ENCODE measurements around the gene ACER2.
A peak's percentile ranks its signal among the peaks of the same experiment; 100 is the strongest.

ACER2 gene

DNA sequence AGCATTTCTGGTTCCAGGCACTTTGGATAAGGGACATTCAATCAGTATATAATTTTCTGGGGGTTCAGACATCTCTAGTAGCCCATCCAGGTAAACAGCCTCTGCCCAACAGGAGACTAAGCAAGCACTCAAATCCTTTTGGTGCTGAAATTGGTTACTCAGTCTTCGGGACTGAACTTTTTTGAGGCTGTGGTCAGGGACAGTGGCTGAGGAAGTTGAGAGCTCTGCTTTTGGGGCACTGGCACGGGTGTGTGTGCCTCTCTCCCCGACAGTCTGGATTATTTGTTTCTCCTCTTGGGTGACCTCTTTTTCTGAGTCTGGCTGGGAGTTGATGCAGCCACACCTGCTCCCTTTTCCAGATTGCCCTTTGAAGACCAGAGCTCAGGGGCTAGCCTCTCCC lies 47.6 kb downstream of the ACER2 start:
- DNase-seq (ENCODE audit: low spot score), result no peak

DNA sequence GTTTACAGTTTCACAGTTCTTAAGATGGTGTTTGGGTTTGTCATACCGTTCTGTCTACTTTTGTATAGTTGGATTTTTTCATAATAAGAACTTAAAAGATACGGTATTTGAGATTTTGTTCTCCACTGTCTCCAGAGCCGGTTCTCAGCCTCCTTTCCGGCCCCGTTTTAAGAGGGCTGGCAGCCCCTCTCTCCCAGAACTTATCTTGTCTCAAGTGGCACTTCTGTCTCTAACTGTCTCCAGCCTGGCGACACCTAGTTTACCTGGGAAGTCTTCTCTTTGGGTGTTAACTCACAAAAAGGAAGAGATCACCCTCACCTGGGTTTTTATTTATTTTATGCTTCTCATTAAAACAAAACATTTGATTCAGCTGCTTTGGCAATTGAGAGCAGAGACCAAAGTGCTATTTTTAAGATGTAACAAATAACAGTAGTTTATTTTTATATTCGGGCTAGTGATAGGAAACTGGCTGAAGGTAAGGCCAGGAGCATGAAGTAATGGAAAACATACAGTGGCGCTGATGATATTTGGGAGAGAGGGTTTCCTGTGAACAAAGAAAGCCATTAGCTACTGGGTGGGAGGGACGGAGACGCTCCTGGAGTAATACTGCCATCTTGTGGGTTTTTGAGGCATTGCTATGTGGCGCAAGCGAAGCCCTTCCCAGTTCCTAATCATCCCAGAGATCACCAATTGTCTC lies 48.3 kb downstream of the ACER2 start:
- peak; percentile 67 for DNase-seq (ENCODE audit: low spot score)

DNA sequence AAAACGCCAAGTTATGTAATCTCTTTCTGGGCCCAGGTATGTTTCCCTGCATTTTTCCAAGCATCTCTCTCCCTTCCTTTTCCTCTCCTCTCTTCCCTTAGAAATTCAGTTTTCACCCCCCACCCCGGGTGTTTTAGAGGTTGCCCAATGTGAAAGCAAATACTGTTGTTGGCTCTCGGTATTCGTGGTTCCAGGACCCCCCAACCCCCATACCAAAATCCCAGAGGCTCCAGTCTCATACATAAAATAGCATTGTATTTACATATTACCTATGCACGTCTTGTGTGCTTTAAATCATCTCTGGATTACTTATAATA lies 48.8 kb downstream of the ACER2 start:
- no peak for DNase-seq (ENCODE audit: low spot score)

DNA sequence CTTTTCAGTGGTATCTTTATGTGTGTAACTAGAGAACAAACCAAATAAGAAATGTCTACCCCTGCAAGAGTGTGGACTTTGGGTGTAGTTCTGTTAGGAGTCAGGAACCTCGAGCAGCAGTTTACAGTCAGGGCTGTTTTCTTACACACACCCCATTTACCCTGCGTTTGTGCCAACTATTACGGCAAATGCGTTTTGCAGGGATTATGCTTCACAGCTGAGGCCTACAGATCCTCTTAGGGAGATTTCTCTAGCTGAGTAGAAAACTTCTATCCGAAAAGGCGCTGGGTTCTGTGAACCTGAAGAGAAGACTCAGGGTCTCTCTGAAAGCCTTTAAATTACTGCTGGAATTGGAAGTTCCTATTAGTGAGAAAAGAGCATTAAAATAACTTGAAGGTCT lies 51.4 kb downstream of the ACER2 start:
- DNase-seq (ENCODE audit: low spot score), result no peak

DNA sequence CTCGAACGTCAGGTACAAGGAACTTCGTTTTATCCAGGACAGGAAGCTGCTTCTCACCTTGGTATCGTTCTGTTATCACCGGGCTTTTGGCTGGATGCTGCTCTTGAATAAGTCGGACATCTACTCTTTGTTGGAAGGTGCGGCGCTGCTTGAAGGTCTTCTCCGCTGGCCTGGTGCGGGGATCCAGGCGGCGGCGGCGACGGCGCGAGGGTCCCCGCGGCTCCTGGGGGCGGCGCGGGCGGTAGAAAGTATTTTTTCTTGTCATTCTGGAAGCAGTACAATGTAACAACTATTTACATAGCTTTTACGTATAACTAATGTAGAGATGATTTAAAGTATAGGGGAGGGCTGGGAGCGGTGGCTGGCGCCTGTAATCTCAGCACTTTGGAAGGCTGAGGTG lies 52.3 kb downstream of the ACER2 start:
- DNase-seq (ENCODE audit: low spot score), result no peak

DNA sequence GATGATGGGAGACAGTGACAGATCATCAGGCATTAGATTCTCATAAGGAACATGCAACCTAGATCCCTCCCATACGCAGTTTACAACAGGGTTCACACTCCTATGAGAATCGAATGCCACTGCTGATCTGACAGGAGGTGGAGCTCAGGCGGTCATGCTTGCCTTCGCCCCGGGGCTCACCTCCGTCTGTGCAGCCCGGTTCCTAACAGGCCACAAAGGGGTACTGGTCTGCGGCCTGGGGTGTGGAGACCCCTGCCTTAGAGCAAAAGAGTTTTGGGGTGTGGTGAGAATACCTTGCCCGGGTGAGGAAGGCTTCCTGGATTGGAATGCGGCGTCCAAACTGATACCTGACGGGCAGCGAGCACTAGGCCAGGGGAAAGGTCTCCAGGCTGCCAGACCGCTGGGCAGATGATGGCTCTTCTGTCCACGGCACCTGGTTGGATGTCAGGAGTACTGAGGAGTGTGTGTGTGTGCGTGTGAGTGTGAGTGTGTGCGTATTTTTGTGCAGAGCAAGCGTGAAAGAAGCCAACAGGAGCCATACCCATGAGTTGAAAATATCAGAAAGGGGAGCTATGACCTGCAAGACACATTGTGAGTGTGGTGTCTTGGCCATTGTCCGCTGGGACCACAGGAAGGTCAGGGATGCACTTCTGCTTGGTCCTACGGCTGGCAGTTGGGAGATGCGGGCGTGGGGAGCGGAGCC lies 55.4 kb downstream of the ACER2 start:
- no peak for DNase-seq (ENCODE audit: low spot score)

DNA sequence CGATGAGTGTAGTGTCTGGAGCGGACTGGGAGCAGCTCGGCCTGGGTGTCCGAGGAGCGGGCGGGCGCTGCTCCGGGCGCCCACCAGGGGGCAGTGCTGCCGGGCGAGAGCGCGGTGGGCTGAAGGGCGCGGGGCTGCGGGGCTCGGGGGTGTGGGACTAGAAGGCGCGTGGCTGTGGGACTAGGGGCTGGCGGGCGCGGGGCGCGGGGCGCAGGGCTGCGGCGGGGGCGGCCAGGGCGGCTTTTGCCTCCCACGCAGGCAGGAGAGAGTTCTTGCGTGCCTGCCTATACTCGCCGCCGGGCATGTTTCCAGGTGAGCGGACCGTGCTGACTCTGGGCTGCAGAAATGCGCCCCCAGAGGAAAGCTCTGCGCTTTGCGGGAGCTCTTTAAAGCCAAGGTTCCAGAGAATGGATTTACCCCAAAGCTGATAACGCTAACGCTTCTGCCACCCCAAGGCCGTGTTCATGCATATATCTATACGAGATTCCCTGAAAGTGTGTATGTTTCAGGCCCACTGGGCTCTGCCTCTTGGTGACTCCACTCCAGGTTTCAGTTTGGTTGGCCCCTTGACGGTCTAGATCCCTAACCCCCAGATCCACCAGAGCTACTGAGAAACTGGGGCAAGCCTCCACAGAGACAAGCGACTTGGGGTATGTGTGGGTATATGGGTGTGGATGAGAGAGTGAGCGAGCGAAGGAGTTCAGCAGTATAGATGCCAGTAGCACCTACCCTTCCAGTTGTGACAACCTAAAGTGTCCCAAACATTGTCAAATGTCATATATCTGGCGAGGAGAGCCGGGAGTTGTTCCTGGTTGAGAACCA lies 56.2 kb downstream of the ACER2 start:
- peak; percentile 77 for DNase-seq (ENCODE audit: low spot score)

DNA sequence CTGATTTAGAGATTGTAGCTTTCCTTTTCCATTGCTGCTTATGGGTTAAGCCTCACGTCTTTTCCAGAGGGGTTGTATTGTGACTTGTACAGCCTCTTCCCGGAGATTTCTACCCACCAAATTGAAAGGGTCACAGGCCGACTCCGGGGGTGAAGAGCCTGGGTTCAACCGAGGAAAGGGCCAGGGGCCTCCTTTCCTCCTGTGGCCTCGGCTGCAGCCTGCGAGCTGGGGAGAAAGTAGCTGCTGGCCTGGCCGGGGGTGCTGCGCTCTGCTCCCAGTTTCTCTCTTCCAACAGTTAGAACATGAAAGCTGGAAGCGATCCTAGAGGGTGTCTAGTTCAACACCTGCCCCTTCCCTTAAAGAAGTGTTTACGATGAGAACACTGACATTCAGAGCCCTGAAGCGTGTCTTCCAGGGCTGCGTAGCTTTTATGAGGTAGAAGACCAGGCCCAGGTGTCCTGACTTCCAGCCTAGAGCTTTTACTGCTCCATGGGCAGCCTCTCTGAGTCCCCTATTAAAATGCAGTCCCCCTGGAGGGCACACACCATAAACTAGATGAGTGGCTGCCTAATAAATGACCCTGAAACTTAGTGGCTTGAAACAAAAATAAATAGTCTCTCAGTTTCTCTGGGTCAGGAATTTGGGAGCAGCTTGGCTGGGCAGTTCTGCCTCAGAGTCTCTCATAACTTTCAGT lies 56.9 kb downstream of the ACER2 start:
- DNase-seq (ENCODE audit: low spot score), result no peak

DNA sequence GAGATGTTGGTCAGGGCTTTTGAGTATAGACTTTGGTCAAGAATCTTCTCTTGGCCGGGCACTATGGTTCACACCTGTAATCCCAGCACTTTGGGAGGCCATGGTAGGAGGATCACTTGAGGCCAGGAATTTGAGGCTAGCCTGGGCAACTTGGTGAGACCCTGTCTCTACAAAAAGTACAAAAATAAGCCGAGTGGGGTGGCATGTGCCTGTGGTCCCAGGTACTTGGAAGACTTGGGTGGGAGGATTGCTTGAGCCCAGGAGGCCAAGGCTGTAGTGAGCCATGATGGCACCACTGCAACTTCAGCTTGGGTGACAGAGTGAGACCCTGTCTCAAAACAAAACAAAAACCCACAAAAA lies 57.5 kb downstream of the ACER2 start:
- DNase-seq (ENCODE audit: low spot score), result no peak

DNA sequence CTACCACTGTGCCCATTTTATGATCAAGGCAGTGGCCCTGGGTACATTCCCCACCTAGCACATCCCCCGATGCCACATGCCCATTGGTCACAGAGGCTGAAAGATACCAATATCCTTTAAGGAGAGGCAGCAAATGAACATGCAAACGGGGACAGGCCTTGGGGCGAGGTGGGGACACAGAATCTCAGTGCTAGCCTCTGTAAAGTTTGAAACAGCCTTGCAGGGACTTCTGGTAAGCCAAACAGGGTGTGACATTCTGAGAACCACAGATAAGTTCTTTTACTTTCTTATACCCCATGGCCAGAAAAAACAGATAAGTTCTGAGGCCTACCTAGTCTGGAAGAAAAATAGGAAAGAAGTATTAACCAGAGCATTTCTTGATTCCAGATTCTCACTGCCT lies 60.5 kb downstream of the ACER2 start:
- no peak for DNase-seq (ENCODE audit: low spot score)

DNA sequence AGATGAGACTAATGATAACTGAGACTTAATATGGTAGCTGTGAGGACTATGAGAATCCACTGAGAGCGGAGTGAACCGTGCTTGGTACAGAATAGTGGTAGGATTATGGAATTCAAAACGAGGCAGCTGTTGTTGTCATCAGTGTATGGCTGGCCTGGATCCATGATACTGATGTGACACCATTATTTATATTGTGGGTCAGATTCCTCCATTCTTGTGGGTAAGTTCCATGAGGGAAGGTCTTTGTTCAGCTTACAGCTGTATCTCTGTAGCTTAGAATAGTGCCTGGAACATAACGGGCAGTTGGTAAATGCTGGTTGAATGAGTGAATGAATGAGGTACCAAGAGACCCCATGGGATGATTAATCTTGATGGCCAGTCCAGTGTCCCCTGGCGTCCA lies 61.8 kb downstream of the ACER2 start:
- no peak for DNase-seq (ENCODE audit: low spot score)

DNA sequence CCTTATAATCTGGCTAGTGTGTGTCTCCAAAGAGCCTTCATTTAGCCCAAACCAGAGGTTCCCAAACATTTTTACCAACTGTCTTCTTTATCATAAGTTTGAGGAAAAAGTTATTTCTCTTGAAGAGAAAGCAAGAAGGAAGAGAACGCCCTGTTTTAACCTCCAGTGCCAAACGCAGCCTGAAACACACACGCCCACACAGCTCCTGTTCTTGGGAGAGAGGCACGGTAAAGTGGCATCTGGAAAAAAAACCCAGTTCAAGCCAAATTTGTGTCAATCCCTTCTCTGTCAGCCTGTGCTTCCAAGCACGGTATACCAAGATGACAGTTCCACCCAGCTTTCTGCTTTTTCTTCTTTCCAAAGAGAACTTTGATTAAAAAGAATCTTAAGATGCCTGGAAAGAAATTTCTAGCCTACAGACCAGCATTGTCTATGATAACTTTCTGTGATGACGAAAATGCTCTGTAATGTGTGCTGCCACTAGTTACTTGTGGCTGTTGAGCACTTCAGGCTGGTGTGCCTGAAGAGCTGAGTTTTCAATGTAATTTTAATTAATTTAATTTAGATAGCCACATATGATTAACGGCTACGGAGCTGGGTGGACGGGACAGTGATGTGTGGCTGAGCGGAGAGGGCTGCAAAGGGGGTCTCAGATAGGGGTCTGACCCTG lies 62.3 kb downstream of the ACER2 start:
- no peak for DNase-seq (ENCODE audit: low spot score)

DNA sequence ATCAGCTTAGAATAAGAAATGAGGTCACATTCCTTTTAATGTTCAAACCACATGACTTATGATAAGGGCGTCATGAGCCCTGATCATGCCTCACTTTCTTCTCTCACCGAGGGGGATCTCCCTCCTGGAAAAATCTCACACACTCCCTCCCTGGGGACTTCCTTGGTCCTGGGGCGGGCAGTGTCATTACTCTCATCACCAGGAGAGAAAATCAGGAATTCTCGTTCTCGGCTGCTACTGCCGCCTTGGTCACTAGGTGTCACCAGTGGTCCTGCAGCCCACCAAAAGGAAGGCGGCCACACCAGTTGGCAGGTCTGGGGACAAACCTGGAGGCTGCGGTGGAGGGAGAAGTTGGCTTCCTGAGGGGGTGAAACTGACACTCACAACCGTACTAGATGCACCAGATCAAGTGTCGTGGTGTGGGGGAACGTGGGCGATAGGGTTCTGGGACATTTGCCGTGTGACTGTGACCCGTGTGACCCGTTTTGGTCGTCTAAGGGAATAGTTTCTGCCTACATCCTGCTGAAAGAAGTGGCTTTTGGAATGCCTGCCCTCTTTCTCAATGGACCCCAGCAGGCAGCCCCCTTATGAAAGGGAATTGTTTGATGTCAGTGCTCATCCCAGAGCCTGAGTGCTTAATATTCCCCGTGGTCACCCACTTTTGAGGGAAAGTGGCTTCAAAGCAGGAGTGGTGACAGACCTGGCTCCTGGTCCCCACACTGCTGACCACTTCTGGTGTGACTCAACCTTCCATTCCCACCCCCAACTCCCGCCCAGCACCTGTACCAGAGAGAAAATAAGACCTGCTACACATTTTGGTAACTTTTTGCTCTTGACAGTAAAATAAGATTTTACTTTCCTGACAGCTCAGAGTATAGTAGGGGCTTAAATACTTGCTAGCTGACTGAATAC lies 63.2 kb downstream of the ACER2 start:
- DNase-seq (ENCODE audit: low spot score), result peak; percentile 62

DNA sequence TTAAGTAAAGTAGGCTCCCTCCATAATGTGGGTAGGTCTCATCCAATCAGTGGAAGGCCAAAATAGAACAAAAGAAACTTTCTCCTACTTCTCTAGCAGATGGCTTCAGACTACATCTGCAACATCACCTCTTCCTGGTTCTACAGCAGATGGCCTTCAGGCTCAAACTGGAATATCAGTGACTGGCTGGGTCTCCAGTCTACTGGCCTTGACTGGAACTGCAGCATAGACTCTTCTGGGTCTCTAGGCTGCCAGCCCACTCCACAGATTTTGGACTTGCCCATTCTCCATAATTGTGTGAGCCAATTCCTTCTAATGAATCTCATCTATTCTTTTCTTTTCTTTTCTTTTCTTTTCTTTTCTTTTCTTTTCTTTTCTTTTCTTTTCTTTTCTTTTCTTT lies 64.8 kb downstream of the ACER2 start:
- no peak for DNase-seq (ENCODE audit: low spot score)

DNA sequence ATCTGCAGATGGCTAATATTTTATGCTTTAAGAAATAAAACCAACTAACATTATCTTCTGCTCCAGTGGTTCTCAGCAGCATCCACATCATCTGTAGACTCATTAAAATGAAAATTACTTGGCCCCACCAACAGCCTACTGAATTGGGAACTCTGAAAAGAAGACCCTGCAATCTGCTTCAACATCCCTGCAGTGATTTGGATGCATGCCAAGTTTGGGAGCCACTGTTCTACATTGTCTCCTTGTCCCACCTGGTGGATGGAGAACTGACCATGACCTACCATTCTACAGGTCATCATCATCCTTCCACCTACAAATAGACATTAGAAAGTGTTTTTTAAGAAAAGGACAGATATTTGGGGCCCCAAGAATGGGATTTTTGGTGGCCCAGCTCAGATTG lies 71.1 kb downstream of the ACER2 start:
- DNase-seq (ENCODE audit: low spot score), result no peak

DNA sequence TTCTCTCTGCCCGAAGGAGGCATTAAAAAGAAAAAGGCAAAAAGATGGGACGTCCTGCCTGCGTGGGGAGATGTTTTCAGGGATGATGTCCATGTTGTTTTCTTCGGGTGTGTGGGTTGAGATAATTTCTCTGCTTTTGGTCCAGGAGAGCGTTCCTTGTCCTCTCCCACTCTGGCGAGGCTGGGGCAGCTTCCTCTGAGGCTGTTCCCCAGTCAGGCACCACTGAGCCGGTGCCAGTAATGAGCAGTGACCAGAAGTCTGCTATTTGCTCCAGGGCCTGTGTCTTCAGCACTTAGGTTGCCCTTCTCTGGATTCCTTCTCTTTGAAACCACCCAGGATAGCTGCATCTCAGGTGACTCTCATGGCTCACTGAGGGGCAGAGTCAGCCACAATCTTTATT lies 71.5 kb downstream of the ACER2 start:
- no peak for DNase-seq (ENCODE audit: low spot score)

DNA sequence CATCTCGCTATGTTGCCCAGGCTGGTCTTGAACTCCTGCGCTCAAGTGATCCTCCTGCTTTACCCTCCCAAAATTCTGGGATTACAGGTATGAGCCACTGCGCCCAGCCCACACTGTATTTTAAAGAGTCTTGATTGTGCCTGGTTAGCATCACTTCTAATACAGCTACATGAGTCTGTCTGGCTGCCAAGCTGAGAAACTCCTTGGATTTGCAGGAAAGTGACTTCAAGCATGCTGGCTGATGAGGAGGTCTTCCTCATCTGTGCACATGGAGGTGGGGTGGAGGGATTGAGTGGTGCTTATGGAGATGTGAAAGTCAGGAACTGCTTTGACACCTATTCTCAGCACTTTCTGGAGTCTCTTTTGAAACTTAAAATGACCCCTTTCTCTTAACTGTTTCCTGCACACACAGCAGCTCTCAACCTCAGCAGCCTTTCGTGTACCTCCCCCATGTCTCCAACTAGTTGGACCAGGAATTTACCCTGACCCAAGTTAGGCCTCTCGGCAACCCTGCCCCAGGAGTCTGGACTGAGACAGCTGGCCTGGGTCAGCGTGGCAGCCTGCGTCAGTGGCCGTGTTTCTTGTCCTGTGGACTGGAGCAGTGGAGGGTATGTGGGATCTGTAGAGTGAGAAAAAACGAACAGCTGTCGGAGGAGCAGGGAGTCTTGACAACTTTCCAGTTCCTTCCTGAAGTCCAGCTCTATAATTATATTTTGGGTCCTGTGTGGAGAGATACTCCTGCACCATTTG lies 72.5 kb downstream of the ACER2 start:
- no peak for DNase-seq (ENCODE audit: low spot score)

DNA sequence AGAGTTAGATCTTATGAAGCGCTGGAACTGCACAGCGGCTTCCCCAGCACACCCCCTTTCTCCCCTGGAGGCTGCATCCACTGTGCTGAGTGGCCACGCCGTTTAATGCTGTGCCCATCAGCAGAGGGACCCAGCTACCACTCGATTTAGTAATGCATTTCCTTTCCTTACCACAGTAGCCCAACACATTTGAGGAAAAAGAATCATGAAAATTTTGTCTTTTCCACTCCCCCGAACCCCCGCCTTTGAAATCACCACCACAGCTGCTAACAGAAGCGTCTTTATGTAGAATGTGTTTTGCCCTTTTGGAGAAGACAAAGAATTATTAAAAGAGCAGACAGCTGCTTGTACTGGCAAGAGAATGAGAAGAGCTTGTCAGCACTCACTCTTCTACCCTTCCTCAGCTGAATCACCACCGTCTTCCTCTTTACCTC lies 73.2 kb downstream of the ACER2 start:
- DNase-seq (ENCODE audit: low spot score), result no peak

DNA sequence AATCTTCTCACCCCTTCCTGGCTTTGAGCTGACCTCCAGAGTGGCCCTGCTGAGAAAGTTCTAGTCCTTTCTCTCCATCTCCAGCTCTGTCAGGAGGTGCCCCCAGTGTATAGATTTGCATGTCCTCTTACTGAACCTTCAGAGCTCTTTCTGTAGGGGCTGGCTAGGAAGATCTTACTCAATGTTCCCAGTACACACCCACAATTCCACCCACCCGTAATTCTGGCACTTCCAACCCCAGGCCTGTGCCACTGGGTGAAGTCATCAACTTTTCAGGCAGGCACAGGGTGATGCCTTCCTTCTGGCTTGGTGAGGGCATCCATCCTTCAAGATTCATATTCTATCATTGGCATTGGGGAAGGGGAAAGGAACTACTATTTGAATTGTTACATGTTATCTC lies 75.9 kb downstream of the ACER2 start:
- DNase-seq (ENCODE audit: low spot score), result no peak

DNA sequence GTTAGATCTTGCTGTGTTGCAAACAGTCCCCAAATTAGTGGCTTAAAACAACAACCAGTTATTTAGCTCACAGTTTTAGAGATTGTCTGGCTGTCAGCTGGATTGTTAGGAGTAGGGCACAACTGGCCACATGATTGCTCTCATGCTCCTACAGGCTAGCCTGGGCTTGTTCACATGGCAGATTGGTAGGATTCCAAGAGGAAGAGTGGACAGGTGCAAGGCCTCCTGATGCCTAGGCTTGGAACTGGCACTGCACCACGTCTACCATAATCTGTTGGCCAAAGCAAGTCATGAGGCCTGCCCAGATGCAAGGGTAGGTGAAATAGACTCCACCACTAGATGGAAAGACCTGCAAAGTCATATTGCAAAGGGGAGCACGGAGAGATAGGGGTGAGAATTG lies 76.4 kb downstream of the ACER2 start:
- no peak for DNase-seq (ENCODE audit: low spot score)

All from SW480 (cell line).